GM04503 (cell line): ENCODE data around the gene PLD3.
"Not testable (repeated sequence)": the region's sequence is repeated elsewhere in the genome, so short reads cannot be mapped to it uniquely, and the experiment has no call there.

ENCODE experiments used
- DNase-seq: peaks from one replicate; pipeline ENCODE4 v3.0.0-alpha.2; 2012; ENCODE audit warnings: low read depth

PLD3 gene

GRCh38 chr19:40390084-40390742 lies 41.7 kb downstream of the PLD3 start, which contains the start of gene HIPK4:
TSS of gene HIPK4 (minus strand) at chr19:40390181. CDS start at chr19:40389902, 279 bp downstream.
- no peak for DNase-seq

- no peak for DNase-seq
Measured at GRCh38 chr19:40392123-40392522, 43.6 kb downstream of the PLD3 start.

- no peak for DNase-seq
Measured at GRCh38 chr19:40392894-40393517, 44.5 kb downstream of the PLD3 start.

- no peak for DNase-seq
Measured at GRCh38 chr19:40393894-40394815, 45.7 kb downstream of the PLD3 start.

- no peak for DNase-seq
Measured at GRCh38 chr19:40394816-40395210, 46.3 kb downstream of the PLD3 start.

- no peak for DNase-seq
Measured at GRCh38 chr19:40395956-40396355, 47.5 kb downstream of the PLD3 start.

- DNase-seq: no peak
Measured at GRCh38 chr19:40396886-40397567, 48.5 kb downstream of the PLD3 start.

- DNase-seq: no peak
Measured at GRCh38 chr19:40397568-40397906, 49.0 kb downstream of the PLD3 start.

GRCh38 chr19:40398417-40399131 lies 50.1 kb downstream of the PLD3 start:
- DNase-seq: no peak

GRCh38 chr19:40400559-40400958 lies 52.1 kb downstream of the PLD3 start:
- no peak for DNase-seq

GRCh38 chr19:40403262-40403984 lies 54.9 kb downstream of the PLD3 start:
- no peak for DNase-seq

- DNase-seq: no peak
Measured at GRCh38 chr19:40407714-40408597, 59.5 kb downstream of the PLD3 start.

- not testable (repeated sequence) for DNase-seq
Measured at GRCh38 chr19:40408598-40408925, 60.1 kb downstream of the PLD3 start.

GRCh38 chr19:40410030-40410389 lies 61.5 kb downstream of the PLD3 start:
- DNase-seq: no peak

GRCh38 chr19:40411125-40411842 lies 62.8 kb downstream of the PLD3 start:
- DNase-seq: no peak

GRCh38 chr19:40411958-40412499 lies 63.5 kb downstream of the PLD3 start:
- DNase-seq: no peak

GRCh38 chr19:40412866-40413265 lies 64.4 kb downstream of the PLD3 start:
- DNase-seq: no peak

GRCh38 chr19:40413291-40413845 lies 64.9 kb downstream of the PLD3 start, which contains the start of gene PRX:
TSS of gene PRX (minus strand) at chr19:40413378. CDS start at chr19:40407932, 5,446 bp downstream.
- no peak for DNase-seq
